ENCODE data around the gene SOCS6. TPM values are rescaled to one million over a fixed set of nuclear protein-coding genes. Genes with fewer than 3 reads are reported as not detected.

SOCS6 gene
- total and polyA plus RNA-seq, 2 of the 13 experiments (the other 11 are each of a cell fraction or from before 2014, with no cell fraction given), result 18.6 to 38.3 TPM

- TF ChIP-seq SKI (IDR thresholded peaks at IDR 0.05; ENCODE audit: partially characterized antibody), result no peak
- TF ChIP-seq ZMYM3 (CRISPR knock-in tag; IDR thresholded peaks at IDR 0.05), result 0 out of 2 replicates have a peak, but pooled peaks have one; percentile 9
- TF ChIP-seq GATAD1 (CRISPR knock-in tag; IDR thresholded peaks at IDR 0.05), result no peak
- TF ChIP-seq, protein P1, sequence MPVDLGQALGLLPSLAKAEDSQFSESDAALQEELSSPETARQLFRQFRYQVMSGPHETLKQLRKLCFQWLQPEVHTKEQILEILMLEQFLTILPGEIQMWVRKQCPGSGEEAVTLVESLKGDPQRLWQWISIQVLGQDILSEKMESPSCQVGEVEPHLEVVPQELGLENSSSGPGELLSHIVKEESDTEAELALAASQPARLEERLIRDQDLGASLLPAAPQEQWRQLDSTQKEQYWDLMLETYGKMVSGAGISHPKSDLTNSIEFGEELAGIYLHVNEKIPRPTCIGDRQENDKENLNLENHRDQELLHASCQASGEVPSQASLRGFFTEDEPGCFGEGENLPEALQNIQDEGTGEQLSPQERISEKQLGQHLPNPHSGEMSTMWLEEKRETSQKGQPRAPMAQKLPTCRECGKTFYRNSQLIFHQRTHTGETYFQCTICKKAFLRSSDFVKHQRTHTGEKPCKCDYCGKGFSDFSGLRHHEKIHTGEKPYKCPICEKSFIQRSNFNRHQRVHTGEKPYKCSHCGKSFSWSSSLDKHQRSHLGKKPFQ (CRISPR knock-in tag; IDR thresholded peaks at IDR 0.05; ENCODE audit: insufficient replicate concordance), result peak; percentile 53
- TF ChIP-seq NR2F6 (IDR thresholded peaks at IDR 0.05), result 0 out of 2 replicates have a peak, but pooled peaks have one; percentile 18
- TF ChIP-seq NR2F6 (CRISPR knock-in tag; IDR thresholded peaks at IDR 0.05), result 0 out of 2 replicates have a peak, but pooled peaks have one; percentile 6
- no peak for TF ChIP-seq GPN1 (CRISPR knock-in tag; IDR thresholded peaks at IDR 0.05; ENCODE audit: borderline replicate concordance)
- no peak for TF ChIP-seq SRSF1 (optimal IDR thresholded peaks at IDR 0.05; ENCODE audit: low read depth, low read length)
- TF ChIP-seq RARA (CRISPR knock-in tag; IDR thresholded peaks at IDR 0.05), result peak; percentile 61; the same call in 1 of the 2 replicates
- TF ChIP-seq, protein P2, sequence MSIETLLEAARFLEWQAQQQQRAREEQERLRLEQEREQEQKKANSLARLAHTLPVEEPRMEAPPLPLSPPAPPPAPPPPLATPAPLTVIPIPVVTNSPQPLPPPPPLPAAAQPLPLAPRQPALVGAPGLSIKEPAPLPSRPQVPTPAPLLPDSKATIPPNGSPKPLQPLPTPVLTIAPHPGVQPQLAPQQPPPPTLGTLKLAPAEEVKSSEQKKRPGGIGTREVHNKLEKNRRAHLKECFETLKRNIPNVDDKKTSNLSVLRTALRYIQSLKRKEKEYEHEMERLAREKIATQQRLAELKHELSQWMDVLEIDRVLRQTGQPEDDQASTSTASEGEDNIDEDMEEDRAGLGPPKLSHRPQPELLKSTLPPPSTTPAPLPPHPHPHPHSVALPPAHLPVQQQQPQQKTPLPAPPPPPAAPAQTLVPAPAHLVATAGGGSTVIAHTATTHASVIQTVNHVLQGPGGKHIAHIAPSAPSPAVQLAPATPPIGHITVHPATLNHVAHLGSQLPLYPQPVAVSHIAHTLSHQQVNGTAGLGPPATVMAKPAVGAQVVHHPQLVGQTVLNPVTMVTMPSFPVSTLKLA (IDR thresholded peaks at IDR 0.05), result no peak
- peak; percentile 18 for TF ChIP-seq KAT7 (CRISPR knock-in tag; IDR thresholded peaks at IDR 0.05; ENCODE audit: borderline replicate concordance)
- TF ChIP-seq, protein P3, sequence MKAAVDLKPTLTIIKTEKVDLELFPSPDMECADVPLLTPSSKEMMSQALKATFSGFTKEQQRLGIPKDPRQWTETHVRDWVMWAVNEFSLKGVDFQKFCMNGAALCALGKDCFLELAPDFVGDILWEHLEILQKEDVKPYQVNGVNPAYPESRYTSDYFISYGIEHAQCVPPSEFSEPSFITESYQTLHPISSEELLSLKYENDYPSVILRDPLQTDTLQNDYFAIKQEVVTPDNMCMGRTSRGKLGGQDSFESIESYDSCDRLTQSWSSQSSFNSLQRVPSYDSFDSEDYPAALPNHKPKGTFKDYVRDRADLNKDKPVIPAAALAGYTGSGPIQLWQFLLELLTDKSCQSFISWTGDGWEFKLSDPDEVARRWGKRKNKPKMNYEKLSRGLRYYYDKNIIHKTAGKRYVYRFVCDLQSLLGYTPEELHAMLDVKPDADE (CRISPR knock-in tag; IDR thresholded peaks at IDR 0.05), result no peak
- no peak for TF ChIP-seq ZMYM2 (CRISPR knock-in tag; IDR thresholded peaks at IDR 0.05)
- TF ChIP-seq, protein P4, sequence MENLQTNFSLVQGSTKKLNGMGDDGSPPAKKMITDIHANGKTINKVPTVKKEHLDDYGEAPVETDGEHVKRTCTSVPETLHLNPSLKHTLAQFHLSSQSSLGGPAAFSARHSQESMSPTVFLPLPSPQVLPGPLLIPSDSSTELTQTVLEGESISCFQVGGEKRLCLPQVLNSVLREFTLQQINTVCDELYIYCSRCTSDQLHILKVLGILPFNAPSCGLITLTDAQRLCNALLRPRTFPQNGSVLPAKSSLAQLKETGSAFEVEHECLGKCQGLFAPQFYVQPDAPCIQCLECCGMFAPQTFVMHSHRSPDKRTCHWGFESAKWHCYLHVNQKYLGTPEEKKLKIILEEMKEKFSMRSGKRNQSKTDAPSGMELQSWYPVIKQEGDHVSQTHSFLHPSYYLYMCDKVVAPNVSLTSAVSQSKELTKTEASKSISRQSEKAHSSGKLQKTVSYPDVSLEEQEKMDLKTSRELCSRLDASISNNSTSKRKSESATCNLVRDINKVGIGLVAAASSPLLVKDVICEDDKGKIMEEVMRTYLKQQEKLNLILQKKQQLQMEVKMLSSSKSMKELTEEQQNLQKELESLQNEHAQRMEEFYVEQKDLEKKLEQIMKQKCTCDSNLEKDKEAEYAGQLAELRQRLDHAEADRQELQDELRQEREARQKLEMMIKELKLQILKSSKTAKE (CRISPR knock-in tag; IDR thresholded peaks at IDR 0.05; ENCODE audit: borderline replicate concordance), result no peak
- peak; percentile 22; the same call in 1 of the 2 replicates for TF ChIP-seq SOX5 (CRISPR knock-in tag; IDR thresholded peaks at IDR 0.05; ENCODE audit: borderline replicate concordance)
- no peak for TF ChIP-seq ZSCAN12 (CRISPR knock-in tag; IDR thresholded peaks at IDR 0.05)
- 0 out of 2 replicates have a peak, but pooled peaks have one; percentile 21 for TF ChIP-seq ZFY (CRISPR knock-in tag; IDR thresholded peaks at IDR 0.05)
- TF ChIP-seq BCL6 (CRISPR knock-in tag; IDR thresholded peaks at IDR 0.05), result peak; percentile 33; the same call in 1 of the 2 replicates
- TF ChIP-seq ZNF691 (CRISPR knock-in tag; IDR thresholded peaks at IDR 0.05; ENCODE audit: borderline replicate concordance, low read depth), result no peak
- no peak for TF ChIP-seq NCOA5 (CRISPR knock-in tag; IDR thresholded peaks at IDR 0.05)
Observed at GRCh38 chr18:70290482-70291294, 1.8 kb downstream of the SOCS6 start (continued).

Measured in HepG2 (cell line).